HEK293 (cell line): ENCODE data around the gene CD96.

Experiments used
- CTCF ChIP-seq: fragments of 450-650 bp; formaldehyde crosslinking; IDR thresholded peaks from 2 replicates; pipeline ENCODE4 v1.5.1; 2016; ENCODE audit warnings: missing biosample characterization, missing genetic modification characterization
- INSM2 ChIP-seq: fragments of 450-650 bp; formaldehyde crosslinking; IDR thresholded peaks from 2 replicates; pipeline ENCODE4 v1.5.1; 2016; ENCODE audit warnings: missing biosample characterization, missing genetic modification characterization
- KLF16 ChIP-seq: fragments of 450-650 bp; formaldehyde crosslinking; IDR thresholded peaks from 2 replicates; pipeline ENCODE4 v1.5.1; 2017; ENCODE audit warnings: missing biosample characterization, missing genetic modification characterization
- KLF7 ChIP-seq: fragments of 450-650 bp; formaldehyde crosslinking; IDR thresholded peaks from 2 replicates; pipeline ENCODE4 v1.5.1; 2016; ENCODE audit warnings: missing biosample characterization, missing genetic modification characterization, borderline replicate concordance
- ZBTB11 ChIP-seq: fragments of 450-650 bp; formaldehyde crosslinking; conservative IDR thresholded peaks from 2 replicates; pipeline ENCODE4 v1.5.1; 2016; ENCODE audit warnings: low read depth, missing biosample characterization, missing genetic modification characterization
- ZNF175 ChIP-seq: fragments of 450-650 bp; formaldehyde crosslinking; IDR thresholded peaks from 2 replicates; pipeline ENCODE4 v1.5.1; 2016; ENCODE audit warnings: missing biosample characterization, missing genetic modification characterization
- ZNF214 ChIP-seq: fragments of 450-650 bp; formaldehyde crosslinking; IDR thresholded peaks from 2 replicates; pipeline ENCODE4 v1.5.1; 2017; ENCODE audit warnings: missing biosample characterization, mild to moderate bottlenecking, missing genetic modification characterization, borderline replicate concordance
- ZNF549 ChIP-seq: fragments of 450-650 bp; IDR thresholded peaks from 2 replicates; pipeline ENCODE4 v1.5.1; 2018; ENCODE audit warnings: missing biosample characterization, missing genetic modification characterization, mild to moderate bottlenecking, inconsistent platforms, moderate library complexity
- ZNF560 ChIP-seq: fragments of 450-650 bp; formaldehyde crosslinking; IDR thresholded peaks from 2 replicates; pipeline ENCODE4 v1.5.1; 2017; ENCODE audit warnings: missing biosample characterization, missing genetic modification characterization, borderline replicate concordance
- ZNF600 ChIP-seq: fragments of 450-650 bp; formaldehyde crosslinking; IDR thresholded peaks from 2 replicates; pipeline ENCODE4 v1.5.1; 2016; ENCODE audit warnings: missing biosample characterization, missing genetic modification characterization
- ZNF777 ChIP-seq: fragments of 450-650 bp; formaldehyde crosslinking; IDR thresholded peaks from 2 replicates; pipeline ENCODE4 v1.5.1; 2017; ENCODE audit warnings: missing biosample characterization, missing genetic modification characterization, borderline replicate concordance

- TF ChIP-seq ZBTB11 (tag by site-specific recombination) (no peak), KLF16 (no peak), CTCF (tag by site-specific recombination) (no peak), ZNF600 (tag by site-specific recombination) (no peak), KLF7 (tag by site-specific recombination) (no peak), ZNF175 (no peak), ZNF214 (tag by site-specific recombination) (no peak), ZNF777 (tag by site-specific recombination) (no peak), ZNF549 (tag by site-specific recombination) (no peak), INSM2 (tag by site-specific recombination) (no peak), ZNF560 (tag by site-specific recombination) (no peak)
Measured at GRCh38 chr3:111616417-111617105, 74.6 kb downstream of the CD96 start.
